SK-N-MC (cell line): Measurements from ENCODE around the gene AIM2.

Source experiments
- EZH2 ChIP-seq: fragments of 200-600 bp; sonication (generic); IDR thresholded peaks from one replicate; pipeline ENCODE4 v1.6.1; 2017; ENCODE audit warnings: antibody characterized with exemption
- FOXP2 ChIP-seq: optimal IDR thresholded peaks from 2 replicates; pipeline ENCODE3; 2011; ENCODE audit warnings: mild to moderate bottlenecking, moderate library complexity; ENCODE audit not compliant: insufficient read depth; ENCODE audit errors: extremely low read length, control extremely low read depth
- POLR2AphosphoS5 ChIP-seq: IDR thresholded peaks from 2 replicates; pipeline ENCODE4 v1.6.1; 2012; ENCODE audit warnings: mild to moderate bottlenecking, low read depth, low read length, borderline replicate concordance

- TF ChIP-seq EZH2 = no peak
- no peak for TF ChIP-seq POLR2AphosphoS5
- TF ChIP-seq FOXP2 = no peak
Measured at GRCh38 chr1:159056069-159056698, 20.4 kb downstream of the AIM2 start.
